ENCODE measurements around the gene WASF3.
A peak's percentile ranks its signal among the peaks of the same experiment; 100 is the strongest.

Gene WASF3, protein sequence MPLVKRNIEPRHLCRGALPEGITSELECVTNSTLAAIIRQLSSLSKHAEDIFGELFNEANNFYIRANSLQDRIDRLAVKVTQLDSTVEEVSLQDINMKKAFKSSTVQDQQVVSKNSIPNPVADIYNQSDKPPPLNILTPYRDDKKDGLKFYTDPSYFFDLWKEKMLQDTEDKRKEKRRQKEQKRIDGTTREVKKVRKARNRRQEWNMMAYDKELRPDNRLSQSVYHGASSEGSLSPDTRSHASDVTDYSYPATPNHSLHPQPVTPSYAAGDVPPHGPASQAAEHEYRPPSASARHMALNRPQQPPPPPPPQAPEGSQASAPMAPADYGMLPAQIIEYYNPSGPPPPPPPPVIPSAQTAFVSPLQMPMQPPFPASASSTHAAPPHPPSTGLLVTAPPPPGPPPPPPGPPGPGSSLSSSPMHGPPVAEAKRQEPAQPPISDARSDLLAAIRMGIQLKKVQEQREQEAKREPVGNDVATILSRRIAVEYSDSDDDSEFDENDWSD

DNA sequence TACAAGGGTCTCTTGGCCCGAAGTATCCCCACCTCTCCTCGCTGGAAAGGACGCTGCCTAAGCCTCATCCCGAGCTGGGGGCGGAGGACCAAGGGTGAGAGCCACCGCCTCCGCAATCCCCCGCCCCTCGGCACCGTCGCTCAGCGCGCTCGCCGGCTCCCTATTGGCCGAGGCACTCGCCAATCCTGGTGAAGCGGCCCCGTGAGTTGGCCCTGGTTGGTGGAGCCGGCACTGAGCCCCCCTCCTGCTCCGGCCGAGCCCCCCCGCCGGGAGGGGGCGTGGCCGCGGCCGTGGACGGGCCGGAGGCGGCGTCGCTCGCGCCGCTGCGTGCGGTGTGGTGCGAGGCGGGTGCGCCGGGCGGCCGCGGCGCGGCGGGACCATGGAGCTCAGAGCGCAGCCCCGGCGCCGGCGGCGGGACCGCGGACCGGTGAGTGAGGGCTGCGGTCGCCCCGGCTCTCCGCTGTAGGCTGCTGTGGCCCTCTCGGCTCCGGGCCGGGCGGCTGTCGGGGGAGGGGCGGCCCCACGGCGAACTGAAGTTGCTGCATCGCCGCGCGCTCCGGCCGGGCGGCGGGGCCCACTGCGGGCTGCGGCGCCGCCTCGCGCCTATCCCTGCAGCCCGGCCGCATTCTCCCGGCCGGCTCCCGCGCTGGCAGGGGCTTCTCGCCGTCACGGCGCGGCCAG, at the start of gene WASF3:
Gene WASF3, plus strand, starts transcription at position 291 of the 681 bp plus-strand sequence. CDS start 84,588 bp downstream, outside the sequence.
- H3K4me3 Mint-ChIP-seq, result peak within 1 kb of the TSS; percentile 71
- peaks cover 34% of the 10 kb centered on the region for H3K27me3 Mint-ChIP-seq
- H3K9me3 Mint-ChIP-seq (ENCODE audit: low read depth), result no peaks in the 10 kb centered on the region
- H3K27ac Mint-ChIP-seq, result no peak within 1 kb of the TSS
- H3K4me1 Mint-ChIP-seq (ENCODE audit: low read depth), result peaks cover 14% of the 10 kb centered on the region
- no peaks in the 10 kb centered on the region for H3K36me3 Mint-ChIP-seq

DNA sequence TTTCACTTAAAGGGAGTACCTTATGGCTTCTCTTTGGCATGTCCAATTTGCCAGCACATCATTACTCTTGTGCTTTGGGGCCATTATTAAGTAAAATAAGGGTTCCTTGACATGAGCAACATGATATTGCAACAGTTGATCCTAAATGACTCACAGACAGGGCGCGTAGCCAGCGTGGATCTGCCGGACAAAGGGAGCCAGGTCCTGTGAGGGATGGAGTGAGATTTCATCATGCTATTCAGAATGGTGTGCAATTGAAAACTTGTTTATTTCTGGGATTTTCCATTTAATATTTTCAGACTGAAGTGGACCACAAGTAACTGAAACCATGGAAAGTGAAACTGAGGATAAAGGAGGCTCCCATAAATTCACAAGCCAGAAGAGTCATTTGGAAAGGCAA, 48.6 kb upstream of the WASF3 start:
- Mint-ChIP-seq H3K27me3 (peaks cover 7% of the 10 kb centered on the region), H3K4me3 (no peak overlapping the region), H3K4me1 (ENCODE audit: low read depth) (peaks cover 1% of the 10 kb centered on the region), H3K9me3 (ENCODE audit: low read depth) (peaks cover 9% of the 10 kb centered on the region), H3K27ac (no peak overlapping the region), H3K36me3 (peaks cover 2% of the 10 kb centered on the region)

DNA sequence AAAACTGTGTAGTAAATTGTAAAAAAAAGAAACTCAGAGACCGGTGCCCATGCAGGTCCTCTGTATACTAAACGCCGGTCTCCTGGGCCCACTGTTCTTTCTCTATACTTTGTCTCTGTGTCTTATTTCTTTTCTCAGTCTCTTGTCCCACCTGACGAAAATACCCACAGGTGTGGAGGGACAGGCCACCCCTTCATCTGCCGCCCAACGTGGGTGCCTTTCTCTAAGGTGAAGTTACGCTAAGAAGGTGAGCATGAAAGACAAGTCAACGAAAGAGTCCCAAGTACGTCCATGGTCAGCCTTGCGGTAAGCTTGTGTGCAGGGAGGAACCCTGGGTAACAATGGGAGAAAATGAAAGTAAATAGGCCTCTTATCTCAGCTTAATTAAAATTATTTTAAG, 48.0 kb upstream of the WASF3 start:
- Mint-ChIP-seq H3K27ac (no peak overlapping the region), H3K27me3 (peaks cover 7% of the 10 kb centered on the region)

DNA sequence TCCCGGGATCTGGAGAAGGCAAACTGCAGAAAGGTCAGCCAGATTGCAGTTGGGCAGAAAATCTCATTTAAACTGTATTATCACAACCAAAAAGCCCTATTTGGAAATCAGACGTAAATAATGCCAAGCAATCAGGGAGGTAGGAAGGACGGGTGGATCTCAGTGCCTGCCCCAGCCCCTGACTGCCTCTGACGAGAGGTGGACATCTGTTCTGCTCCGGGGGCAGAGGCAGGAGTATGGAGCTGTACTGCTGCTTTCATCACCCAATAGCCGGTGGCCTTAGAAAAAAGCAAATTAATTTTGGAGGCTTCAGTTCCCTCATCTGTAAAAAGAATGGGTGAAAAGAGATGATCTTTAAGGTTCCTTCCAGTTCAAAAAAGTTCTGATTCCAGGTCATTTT, 43.6 kb upstream of the WASF3 start:
- Mint-ChIP-seq H3K36me3 (peaks cover 2% of the 10 kb centered on the region), H3K9me3 (ENCODE audit: low read depth) (peaks cover 9% of the 10 kb centered on the region), H3K27me3 (peaks cover 10% of the 10 kb centered on the region), H3K27ac (no peak overlapping the region), H3K4me1 (ENCODE audit: low read depth) (no peaks in the 10 kb centered on the region), H3K4me3 (no peak overlapping the region)

More for the DNA sequence above, 48.0 kb upstream of the WASF3 start:
- Mint-ChIP-seq H3K36me3 (peaks cover 2% of the 10 kb centered on the region), H3K9me3 (ENCODE audit: low read depth) (peaks cover 9% of the 10 kb centered on the region), H3K4me1 (ENCODE audit: low read depth) (no peaks in the 10 kb centered on the region), H3K4me3 (no peak overlapping the region)

DNA sequence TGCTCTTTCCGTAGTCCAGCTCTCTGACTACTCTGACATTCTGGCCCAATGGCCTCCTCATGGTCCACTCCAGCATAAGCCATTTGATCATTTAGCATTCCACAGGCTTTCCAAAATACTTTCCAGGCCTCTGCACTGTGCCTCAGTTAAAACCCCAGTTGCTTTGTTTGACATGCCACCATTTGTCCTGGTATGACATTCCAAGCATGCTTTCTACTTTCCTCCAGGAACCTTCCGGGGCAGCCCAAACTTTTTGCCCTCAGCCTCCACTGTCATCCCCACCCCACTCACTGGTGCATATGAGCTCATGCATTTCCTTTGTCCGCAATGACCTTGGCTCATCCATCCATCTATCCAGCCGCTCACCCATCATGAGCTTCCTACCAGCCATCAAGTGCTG, 41.8 kb upstream of the WASF3 start:
- Mint-ChIP-seq H3K27ac (no peak overlapping the region), H3K27me3 (peaks cover 17% of the 10 kb centered on the region), H3K36me3 (no peaks in the 10 kb centered on the region), H3K9me3 (ENCODE audit: low read depth) (no peaks in the 10 kb centered on the region), H3K4me1 (ENCODE audit: low read depth) (no peaks in the 10 kb centered on the region), H3K4me3 (no peak overlapping the region)

DNA sequence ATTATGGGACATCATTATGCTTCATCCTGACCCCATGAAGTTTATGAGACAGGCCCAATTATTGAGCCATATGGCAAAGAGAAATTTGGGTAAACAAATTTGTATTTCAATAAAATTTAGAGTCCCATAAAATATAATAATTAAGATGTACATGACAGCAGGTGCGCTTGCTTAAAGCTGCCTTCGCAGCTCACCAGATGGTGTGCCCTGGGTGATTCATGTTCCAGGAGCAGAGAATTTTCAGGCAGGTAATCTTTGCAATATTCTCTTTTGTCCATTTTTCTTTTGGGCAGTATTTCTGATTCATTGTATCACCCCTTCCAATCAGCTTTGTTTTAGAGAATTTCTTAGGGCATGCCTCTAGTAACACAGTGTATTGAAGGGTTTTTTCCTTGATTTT, 39.5 kb upstream of the WASF3 start:
- Mint-ChIP-seq H3K9me3 (ENCODE audit: low read depth) (no peaks in the 10 kb centered on the region), H3K27ac (no peak overlapping the region), H3K27me3 (peaks cover 14% of the 10 kb centered on the region), H3K4me3 (no peak overlapping the region), H3K36me3 (no peaks in the 10 kb centered on the region), H3K4me1 (ENCODE audit: low read depth) (no peaks in the 10 kb centered on the region)

DNA sequence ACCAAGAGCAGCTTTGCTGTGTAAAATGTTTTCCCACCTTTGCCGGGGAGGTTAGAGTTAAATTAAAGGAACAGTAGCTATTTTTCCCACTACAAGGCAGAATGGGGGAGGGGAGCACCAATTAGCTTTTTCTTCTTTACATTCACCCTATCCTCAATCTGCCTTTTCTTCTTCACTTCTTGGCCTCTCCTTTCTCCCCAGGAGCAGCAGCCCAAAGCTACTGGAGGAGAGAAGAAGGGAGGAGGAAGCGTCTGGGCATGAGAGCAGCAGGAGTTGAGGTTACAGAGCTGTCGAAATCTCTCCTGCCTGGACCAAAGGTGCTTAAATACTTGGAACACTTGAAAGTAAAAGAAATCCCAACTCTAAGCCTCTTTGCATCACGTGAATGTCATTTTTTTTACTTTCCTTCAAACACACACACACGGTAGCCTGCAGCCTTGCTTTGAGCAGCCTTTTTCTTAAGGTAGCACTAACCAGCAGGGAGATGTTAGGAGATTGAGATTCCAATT, 39.0 kb upstream of the WASF3 start:
- Mint-ChIP-seq H3K4me3 (no peak overlapping the region), H3K27me3 (peaks cover 14% of the 10 kb centered on the region), H3K36me3 (no peaks in the 10 kb centered on the region), H3K27ac (no peak overlapping the region), H3K4me1 (ENCODE audit: low read depth) (no peaks in the 10 kb centered on the region), H3K9me3 (ENCODE audit: low read depth) (no peaks in the 10 kb centered on the region)

DNA sequence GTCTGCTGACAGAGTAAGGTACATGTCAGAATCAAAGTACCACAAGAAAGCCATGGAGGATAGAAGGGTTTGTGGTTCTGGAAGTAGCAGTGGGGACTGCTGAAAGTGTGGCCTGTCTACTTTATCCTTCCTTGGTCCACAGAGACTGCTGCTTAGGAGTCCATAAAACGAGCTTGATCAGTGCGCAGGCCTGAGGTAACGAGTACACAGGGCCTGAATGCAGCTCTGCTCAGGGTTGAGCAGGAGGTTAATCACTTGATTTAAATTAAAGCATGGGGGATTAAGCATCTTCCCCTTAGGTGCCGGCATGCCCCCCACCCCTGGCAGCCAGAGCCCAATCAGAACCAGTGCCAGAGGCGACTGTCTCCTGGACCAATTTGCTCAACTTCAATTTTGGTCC, 34.9 kb upstream of the WASF3 start:
- Mint-ChIP-seq H3K9me3 (ENCODE audit: low read depth) (no peaks in the 10 kb centered on the region), H3K27me3 (peaks cover 9% of the 10 kb centered on the region), H3K36me3 (no peaks in the 10 kb centered on the region), H3K27ac (no peak overlapping the region), H3K4me1 (ENCODE audit: low read depth) (no peaks in the 10 kb centered on the region), H3K4me3 (no peak overlapping the region)

DNA sequence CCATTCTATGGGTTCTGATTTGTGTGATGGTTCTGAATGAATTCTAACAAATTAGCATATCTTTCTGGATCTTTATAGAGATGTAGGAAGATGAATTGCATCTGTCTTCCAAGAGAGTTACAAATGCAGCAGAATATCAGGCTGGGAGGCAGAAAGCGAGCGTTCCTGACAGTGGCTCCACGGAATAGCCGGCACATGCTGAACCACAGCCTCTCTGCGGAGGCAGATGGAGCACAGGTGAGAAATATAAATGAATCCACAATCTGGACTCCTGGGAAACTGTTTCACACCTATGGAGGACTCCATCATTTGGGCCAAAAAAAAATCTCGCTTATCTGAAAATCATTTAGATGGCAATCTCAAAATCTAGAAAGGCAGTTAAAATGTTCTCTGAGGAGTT, 34.5 kb upstream of the WASF3 start:
- peaks cover 9% of the 10 kb centered on the region for H3K27me3 Mint-ChIP-seq
- H3K36me3 Mint-ChIP-seq, result no peaks in the 10 kb centered on the region
- no peak overlapping the region for H3K4me3 Mint-ChIP-seq
- no peaks in the 10 kb centered on the region for H3K9me3 Mint-ChIP-seq (ENCODE audit: low read depth)
- H3K27ac Mint-ChIP-seq, result no peak overlapping the region
- no peaks in the 10 kb centered on the region for H3K4me1 Mint-ChIP-seq (ENCODE audit: low read depth)

DNA sequence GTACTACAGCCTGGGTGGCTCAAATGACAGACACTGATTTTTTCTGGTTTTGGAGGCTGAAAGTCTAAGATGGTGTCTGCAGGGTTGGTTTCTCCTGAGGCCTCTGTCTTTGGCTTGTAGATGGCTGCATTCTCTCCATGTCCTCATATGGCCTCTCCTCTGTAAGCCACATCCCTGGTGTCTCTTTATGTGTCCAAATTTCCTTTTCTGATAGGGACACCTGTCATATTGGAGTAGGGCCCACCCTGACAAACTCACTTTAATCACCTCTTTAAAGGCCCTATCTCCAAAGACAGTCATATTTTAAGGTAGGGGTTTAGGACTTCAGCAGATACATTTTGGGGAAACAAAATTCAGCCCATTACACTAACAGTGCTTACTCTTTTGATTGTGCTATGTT, 32.0 kb upstream of the WASF3 start:
- no peaks in the 10 kb centered on the region for H3K9me3 Mint-ChIP-seq (ENCODE audit: low read depth)

DNA sequence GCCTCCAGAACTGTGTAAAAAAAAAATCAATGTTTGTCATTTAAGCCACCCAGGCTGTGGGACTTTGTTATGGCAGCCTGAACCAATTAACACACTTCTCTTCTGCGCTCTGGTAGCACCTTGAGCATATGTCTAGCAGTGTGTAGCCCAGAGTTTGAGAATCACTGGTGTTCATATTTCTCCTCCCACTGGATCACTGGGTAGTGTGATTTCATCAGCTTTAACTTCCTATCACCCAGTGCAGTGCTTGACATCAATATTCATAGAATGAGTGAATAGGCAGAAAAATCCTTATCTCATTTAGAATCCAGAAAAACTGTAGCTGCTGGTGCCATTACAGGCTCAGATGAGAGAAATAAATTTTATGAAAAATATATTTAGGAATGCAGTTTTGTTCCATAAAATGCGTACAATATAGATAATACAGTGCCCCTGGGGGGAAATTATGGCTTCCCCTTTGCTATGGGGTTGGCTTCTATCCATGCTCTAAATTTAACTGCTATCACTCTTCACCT, 30.7 kb upstream of the WASF3 start:
- no peak overlapping the region for H3K4me3 Mint-ChIP-seq
- H3K4me1 Mint-ChIP-seq (ENCODE audit: low read depth), result no peaks in the 10 kb centered on the region
- H3K9me3 Mint-ChIP-seq (ENCODE audit: low read depth), result no peaks in the 10 kb centered on the region
- H3K36me3 Mint-ChIP-seq, result no peaks in the 10 kb centered on the region
- H3K27ac Mint-ChIP-seq, result no peak overlapping the region
- peaks cover 9% of the 10 kb centered on the region for H3K27me3 Mint-ChIP-seq

More for the DNA sequence above, 32.0 kb upstream of the WASF3 start:
- Mint-ChIP-seq H3K4me1 (ENCODE audit: low read depth) (no peaks in the 10 kb centered on the region), H3K27me3 (peaks cover 7% of the 10 kb centered on the region), H3K36me3 (no peaks in the 10 kb centered on the region), H3K27ac (no peak overlapping the region), H3K4me3 (no peak overlapping the region)

DNA sequence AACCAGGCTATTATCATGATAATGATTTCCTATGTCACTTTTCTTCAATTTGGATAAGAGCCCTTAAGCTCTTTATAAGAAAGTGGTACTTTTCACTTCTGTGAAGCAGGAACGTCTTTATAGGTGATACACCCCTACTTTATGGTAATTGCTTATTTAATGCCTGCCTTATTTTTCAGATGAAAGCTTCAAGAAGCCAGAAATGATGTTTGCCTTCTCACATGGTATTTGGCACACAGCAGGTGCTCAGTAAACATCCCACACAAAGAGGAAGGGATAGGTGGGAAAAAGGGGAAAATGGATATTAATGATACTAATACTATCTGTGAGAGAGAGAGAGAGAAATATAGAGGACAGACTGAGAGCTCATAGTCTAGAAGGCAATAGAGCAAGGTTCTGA, 29.0 kb upstream of the WASF3 start:
- Mint-ChIP-seq H3K9me3 (ENCODE audit: low read depth) (no peaks in the 10 kb centered on the region), H3K27ac (no peak overlapping the region), H3K27me3 (peaks cover 15% of the 10 kb centered on the region), H3K4me3 (no peak overlapping the region), H3K36me3 (no peaks in the 10 kb centered on the region), H3K4me1 (ENCODE audit: low read depth) (no peaks in the 10 kb centered on the region)

DNA sequence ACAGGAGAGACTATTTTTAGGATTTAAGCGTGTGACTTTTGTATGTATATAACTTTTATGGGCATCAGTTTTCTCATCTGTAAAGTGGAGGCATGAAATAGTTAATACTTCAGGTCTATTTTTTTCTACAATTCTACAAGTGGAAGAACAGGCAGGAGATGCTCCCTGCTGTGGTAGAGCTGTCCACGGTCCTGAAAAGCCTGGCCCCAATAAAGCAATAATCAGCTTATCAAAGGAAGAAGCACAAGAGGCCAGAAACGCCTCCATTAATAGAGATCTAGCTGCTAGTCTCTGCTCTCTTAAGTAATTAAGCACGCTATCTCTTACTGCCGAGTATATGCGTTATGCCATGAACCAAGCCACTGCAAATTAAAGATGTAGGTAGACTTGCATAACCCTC, 28.0 kb upstream of the WASF3 start:
- Mint-ChIP-seq H3K4me1 (ENCODE audit: low read depth) (no peaks in the 10 kb centered on the region), H3K4me3 (no peak overlapping the region), H3K27ac (no peak overlapping the region), H3K27me3 (peaks cover 15% of the 10 kb centered on the region), H3K36me3 (no peaks in the 10 kb centered on the region), H3K9me3 (ENCODE audit: low read depth) (no peaks in the 10 kb centered on the region)

DNA sequence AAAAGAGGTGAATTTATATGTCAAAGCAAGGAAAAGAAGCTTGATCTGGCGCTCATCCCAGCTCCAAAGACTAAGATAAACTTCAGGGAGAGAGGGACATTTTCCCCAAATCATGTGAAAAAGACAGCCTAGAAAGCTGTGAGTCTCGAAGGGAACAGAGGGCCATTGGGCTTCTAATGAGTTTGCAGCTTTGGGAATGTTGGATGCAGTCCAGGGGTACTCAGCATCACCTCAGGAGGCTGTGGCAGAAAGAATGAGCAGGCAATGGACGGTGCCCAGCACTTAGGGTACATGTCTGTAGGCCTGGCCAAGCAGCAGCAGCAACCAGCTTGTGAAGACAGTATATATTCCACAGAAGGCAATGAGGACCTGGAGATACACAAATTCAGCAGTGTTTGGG, 25.7 kb upstream of the WASF3 start:
- Mint-ChIP-seq H3K27me3 (peaks cover 15% of the 10 kb centered on the region), H3K36me3 (no peaks in the 10 kb centered on the region), H3K4me3 (no peak overlapping the region), H3K9me3 (ENCODE audit: low read depth) (no peaks in the 10 kb centered on the region), H3K27ac (no peak overlapping the region), H3K4me1 (ENCODE audit: low read depth) (no peaks in the 10 kb centered on the region)

DNA sequence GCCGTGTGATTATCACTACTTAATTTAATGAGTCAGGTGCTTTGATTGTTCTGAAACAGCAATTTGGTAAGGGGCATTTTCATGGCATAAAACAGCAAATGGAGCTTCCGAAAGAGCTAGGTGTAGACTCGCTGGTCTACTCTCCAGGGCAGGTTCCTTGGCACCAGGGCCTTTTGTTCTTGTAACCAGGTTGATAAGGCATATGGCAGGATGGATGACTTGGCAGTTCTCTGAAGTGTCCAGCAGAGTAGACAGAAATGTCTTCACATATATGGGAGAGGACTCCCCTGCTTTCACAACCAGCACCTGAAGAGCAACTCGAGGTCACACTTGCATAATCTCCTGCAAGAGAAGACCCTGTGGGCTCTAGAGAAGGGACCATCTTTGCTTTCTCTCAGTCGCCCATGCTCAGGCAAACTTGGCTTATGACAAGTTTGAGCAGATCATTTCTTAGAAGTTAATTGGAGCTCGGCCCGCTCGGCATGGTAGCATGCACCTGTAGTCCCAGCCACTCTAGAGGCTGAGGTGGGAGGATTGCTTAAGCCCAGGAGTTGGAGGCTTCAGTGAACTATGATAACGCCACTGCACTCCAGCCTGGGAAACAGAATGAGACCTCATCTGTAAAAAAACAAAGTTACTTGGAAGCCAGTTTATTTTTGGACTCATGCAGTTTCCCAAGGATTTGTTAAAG, 23.3 kb upstream of the WASF3 start:
- Mint-ChIP-seq H3K9me3 (ENCODE audit: low read depth) (no peaks in the 10 kb centered on the region), H3K27me3 (peaks cover 21% of the 10 kb centered on the region), H3K36me3 (no peaks in the 10 kb centered on the region), H3K4me1 (ENCODE audit: low read depth) (no peaks in the 10 kb centered on the region), H3K27ac (no peak overlapping the region), H3K4me3 (no peak overlapping the region)
